Medulla oblongata (tissue), 1 donor: ENCODE measurements around the gene LRP11.
"Not testable (repeated sequence)": the region's sequence is repeated elsewhere in the genome, so short reads cannot be mapped to it uniquely, and the experiment has no call there.

Source experiments
- DNase-seq: peaks from one replicate; pipeline ENCODE4 v3.0.0-alpha.2; 2015; ENCODE audit errors: extremely low spot score

Gene LRP11

GRCh38 chr6:149863698-149864577, at the start of gene LRP11:
TSS of gene LRP11 (minus strand) at chr6:149864359. CDS start at chr6:149864020, 339 bp downstream.
- peak; percentile 89 for DNase-seq

- DNase-seq = no peak
Measured at GRCh38 chr6:149913540-149914240, 49.5 kb upstream of the LRP11 start.

- DNase-seq = no peak
Measured at GRCh38 chr6:149913085-149913484, 48.9 kb upstream of the LRP11 start.

GRCh38 chr6:149912680-149913079, 48.5 kb upstream of the LRP11 start:
- DNase-seq = not testable (repeated sequence)

GRCh38 chr6:149910721-149911151, 46.6 kb upstream of the LRP11 start:
- DNase-seq = no peak

GRCh38 chr6:149909701-149910470, 45.7 kb upstream of the LRP11 start:
- DNase-seq = no peak

- DNase-seq = not testable (repeated sequence)
Measured at GRCh38 chr6:149908480-149908879, 44.3 kb upstream of the LRP11 start.

GRCh38 chr6:149907317-149907716, 43.2 kb upstream of the LRP11 start:
- no peak for DNase-seq

GRCh38 chr6:149906405-149906804, 42.2 kb upstream of the LRP11 start:
- DNase-seq = no peak

GRCh38 chr6:149905911-149906371, 41.8 kb upstream of the LRP11 start:
- DNase-seq = no peak

- DNase-seq = no peak
Measured at GRCh38 chr6:149905371-149905910, 41.3 kb upstream of the LRP11 start.

GRCh38 chr6:149904661-149905370, 40.7 kb upstream of the LRP11 start:
- DNase-seq = no peak

GRCh38 chr6:149903938-149904611, 39.9 kb upstream of the LRP11 start:
- no peak for DNase-seq

- no peak for DNase-seq
Measured at GRCh38 chr6:149901444-149902140, 37.4 kb upstream of the LRP11 start.

- no peak for DNase-seq
Measured at GRCh38 chr6:149900620-149901443, 36.7 kb upstream of the LRP11 start.

GRCh38 chr6:149899926-149900619, 35.9 kb upstream of the LRP11 start:
- no peak for DNase-seq

- DNase-seq = no peak
Measured at GRCh38 chr6:149899486-149899885, 35.3 kb upstream of the LRP11 start.

- DNase-seq = no peak
Measured at GRCh38 chr6:149898966-149899365, 34.8 kb upstream of the LRP11 start.
